ENCODE data around the gene CSF3R. TPM values are rescaled to one million over a fixed set of nuclear protein-coding genes. Genes with fewer than 3 reads are reported as not detected.

CSF3R gene
- total RNA-seq, 1 experiment from 2014 or later = not detected

GRCh38 chr1:36523230-36523495 lies 40.5 kb upstream of the CSF3R start:
- Histone ChIP-seq H3K9me3 (ENCODE audit: low read depth, low read length, poor library complexity, severe bottlenecking) (no peaks in the 10 kb centered on the region), H3K36me3 (ENCODE audit: insufficient read depth, low read length, poor library complexity, severe bottlenecking) (no peaks in the 10 kb centered on the region), H3K27ac (ENCODE audit: low read depth, low read length, poor library complexity, severe bottlenecking) (no peak overlapping the region), H3K4me3 (ENCODE audit: low read depth, low read length, poor library complexity, severe bottlenecking) (no peak overlapping the region), H3K4me1 (ENCODE audit: insufficient read depth, low read length, poor library complexity, severe bottlenecking) (no peaks in the 10 kb centered on the region), H3K27me3 (replicated peaks; ENCODE audit: insufficient read depth, low read depth, low read length, poor library complexity) (no peaks in the 10 kb centered on the region)
- POLR2A ChIA-PET (ENCODE audit: low non-redundant PET) = no interaction called here
- intact Hi-C loops (cut with micrococcal nuclease; ENCODE audit: unreplicated experiment) = no loop called here
- TF ChIP-seq, protein P1, sequence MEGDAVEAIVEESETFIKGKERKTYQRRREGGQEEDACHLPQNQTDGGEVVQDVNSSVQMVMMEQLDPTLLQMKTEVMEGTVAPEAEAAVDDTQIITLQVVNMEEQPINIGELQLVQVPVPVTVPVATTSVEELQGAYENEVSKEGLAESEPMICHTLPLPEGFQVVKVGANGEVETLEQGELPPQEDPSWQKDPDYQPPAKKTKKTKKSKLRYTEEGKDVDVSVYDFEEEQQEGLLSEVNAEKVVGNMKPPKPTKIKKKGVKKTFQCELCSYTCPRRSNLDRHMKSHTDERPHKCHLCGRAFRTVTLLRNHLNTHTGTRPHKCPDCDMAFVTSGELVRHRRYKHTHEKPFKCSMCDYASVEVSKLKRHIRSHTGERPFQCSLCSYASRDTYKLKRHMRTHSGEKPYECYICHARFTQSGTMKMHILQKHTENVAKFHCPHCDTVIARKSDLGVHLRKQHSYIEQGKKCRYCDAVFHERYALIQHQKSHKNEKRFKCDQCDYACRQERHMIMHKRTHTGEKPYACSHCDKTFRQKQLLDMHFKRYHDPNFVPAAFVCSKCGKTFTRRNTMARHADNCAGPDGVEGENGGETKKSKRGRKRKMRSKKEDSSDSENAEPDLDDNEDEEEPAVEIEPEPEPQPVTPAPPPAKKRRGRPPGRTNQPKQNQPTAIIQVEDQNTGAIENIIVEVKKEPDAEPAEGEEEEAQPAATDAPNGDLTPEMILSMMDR (conservative IDR thresholded peaks at IDR 0.05; ENCODE audit: low read depth, low read length) = no peak
- no peak for TF ChIP-seq EZH2 (IDR thresholded peaks at IDR 0.05; ENCODE audit: borderline replicate concordance, low read depth, low read length, poor library complexity, severe bottlenecking)
- no TSS peak for BruUV-seq (replicated peaks)
- no peak for DNase-seq (ENCODE audit: low spot score)
- CTCF ChIA-PET = no interaction called here

- BruUV-seq (replicated peaks) = no TSS peak
- Histone ChIP-seq H3K36me3 (ENCODE audit: insufficient read depth, low read length, poor library complexity, severe bottlenecking) (no peaks in the 10 kb centered on the region), H3K27ac (ENCODE audit: low read depth, low read length, poor library complexity, severe bottlenecking) (no peak overlapping the region), H3K4me1 (ENCODE audit: insufficient read depth, low read length, poor library complexity, severe bottlenecking) (no peaks in the 10 kb centered on the region), H3K4me3 (ENCODE audit: low read depth, low read length, poor library complexity, severe bottlenecking) (no peak overlapping the region), H3K27me3 (replicated peaks; ENCODE audit: insufficient read depth, low read depth, low read length, poor library complexity) (no peaks in the 10 kb centered on the region), H3K9me3 (ENCODE audit: low read depth, low read length, poor library complexity, severe bottlenecking) (no peaks in the 10 kb centered on the region)
- no peak for DNase-seq (ENCODE audit: low spot score)
- intact Hi-C loops (cut with micrococcal nuclease; ENCODE audit: unreplicated experiment) = no loop called here
- no peak for TF ChIP-seq EZH2 (IDR thresholded peaks at IDR 0.05; ENCODE audit: borderline replicate concordance, low read depth, low read length, poor library complexity, severe bottlenecking)
- TF ChIP-seq, protein P1 (conservative IDR thresholded peaks at IDR 0.05; ENCODE audit: low read depth, low read length) = no peak
- CTCF ChIA-PET = no interaction called here
- POLR2A ChIA-PET (ENCODE audit: low non-redundant PET) = no interaction called here
Measured at GRCh38 chr1:36522461-36523229, 39.9 kb upstream of the CSF3R start.

DNA sequence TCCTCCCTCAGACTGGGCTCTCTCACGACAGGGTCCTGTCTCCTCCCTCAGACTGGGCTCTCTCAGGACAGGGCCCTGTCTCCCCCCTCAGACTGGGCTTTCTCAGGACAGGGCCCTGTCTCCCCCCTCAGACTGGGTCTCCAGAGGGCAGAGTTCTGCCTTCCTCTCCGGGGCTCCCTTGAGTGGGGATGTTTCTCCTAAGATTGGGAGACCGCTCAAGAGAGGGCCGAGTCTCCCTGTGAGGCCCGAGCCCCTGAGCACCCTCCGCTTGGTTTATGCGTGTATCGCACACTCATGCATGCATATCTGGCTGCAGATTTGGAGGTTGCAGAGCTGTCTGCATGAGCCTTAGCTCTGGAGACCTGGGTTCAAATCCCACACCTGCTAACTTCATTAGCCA lies 39.3 kb upstream of the CSF3R start:
- BruUV-seq (replicated peaks) = no TSS peak
- no peak for DNase-seq (ENCODE audit: low spot score)
- Histone ChIP-seq H3K4me3 (ENCODE audit: low read depth, low read length, poor library complexity, severe bottlenecking) (no peak overlapping the region), H3K4me1 (ENCODE audit: insufficient read depth, low read length, poor library complexity, severe bottlenecking) (no peaks in the 10 kb centered on the region), H3K27ac (ENCODE audit: low read depth, low read length, poor library complexity, severe bottlenecking) (no peak overlapping the region), H3K27me3 (replicated peaks; ENCODE audit: insufficient read depth, low read depth, low read length, poor library complexity) (no peaks in the 10 kb centered on the region), H3K9me3 (ENCODE audit: low read depth, low read length, poor library complexity, severe bottlenecking) (no peaks in the 10 kb centered on the region), H3K36me3 (ENCODE audit: insufficient read depth, low read length, poor library complexity, severe bottlenecking) (no peaks in the 10 kb centered on the region)
- intact Hi-C loops (cut with micrococcal nuclease; ENCODE audit: unreplicated experiment) = no loop called here
- CTCF ChIA-PET = no interaction called here
- POLR2A ChIA-PET (ENCODE audit: low non-redundant PET) = no interaction called here
- no peak for TF ChIP-seq EZH2 (IDR thresholded peaks at IDR 0.05; ENCODE audit: borderline replicate concordance, low read depth, low read length, poor library complexity, severe bottlenecking)
- TF ChIP-seq, protein P1 (conservative IDR thresholded peaks at IDR 0.05; ENCODE audit: low read depth, low read length) = no peak

Data from A673 (cell line).